Superior temporal gyrus (tissue), 1 donor: ENCODE data around the gene OR10A6.
A peak's percentile ranks its signal among the peaks of the same experiment; 100 is the strongest.

Source experiments
- DNase-seq: peaks from one replicate; pipeline ENCODE4 v3.0.0-alpha.2; 2016; ENCODE audit errors: extremely low spot score

OR10A6 gene

DNA sequence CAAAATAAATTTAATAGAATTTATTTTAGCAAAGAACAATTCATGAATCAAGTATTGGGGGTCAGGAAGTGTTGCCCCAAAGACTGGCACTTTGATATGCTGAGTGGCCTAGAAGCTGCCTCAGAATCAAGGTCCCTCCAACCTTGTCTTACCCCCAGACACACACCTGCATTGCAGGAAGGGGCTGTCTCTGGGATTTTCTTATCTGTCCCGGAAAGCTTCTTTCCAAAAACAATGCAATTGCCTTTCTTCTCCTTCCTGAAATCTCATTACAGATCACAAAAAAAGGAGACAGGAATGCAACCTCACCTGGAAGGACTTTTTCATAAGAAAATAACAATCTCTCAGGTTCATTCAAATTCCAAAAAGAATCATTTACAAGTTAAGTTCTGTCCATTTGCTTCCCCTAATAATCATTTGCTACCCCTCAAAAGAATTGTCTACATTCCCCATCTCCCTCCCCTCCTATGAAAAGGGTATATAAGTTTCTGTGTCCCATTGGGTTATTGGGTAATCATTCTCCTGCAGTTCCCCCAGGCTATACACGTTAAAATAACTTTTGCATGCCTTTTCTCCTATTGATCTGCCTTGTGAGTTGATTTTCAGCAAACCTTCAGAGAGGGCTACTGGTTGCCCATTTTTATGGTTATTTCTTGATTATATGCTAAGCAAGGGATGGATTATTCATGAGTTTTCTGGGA, 21.3 kb downstream of the OR10A6 start:
- DNase-seq = no peak

DNA sequence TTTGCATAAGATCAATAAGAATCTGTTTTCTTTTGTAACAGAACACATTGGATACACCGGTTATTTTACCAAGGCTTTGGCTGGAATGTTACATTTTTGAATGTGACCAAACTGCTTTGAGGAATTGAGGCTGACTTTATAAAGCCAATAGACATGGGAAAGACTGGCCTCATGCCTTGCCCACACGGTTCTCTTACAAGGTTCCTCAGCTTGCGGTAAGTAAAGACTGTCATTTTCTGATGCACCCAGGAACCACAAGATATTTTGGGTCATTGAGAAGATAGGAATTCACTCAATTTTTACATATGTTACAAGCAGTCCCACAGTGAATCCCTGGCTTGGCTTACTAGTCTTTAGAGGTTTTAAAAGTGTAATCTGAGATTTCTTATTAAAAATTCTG, 23.9 kb downstream of the OR10A6 start:
- DNase-seq = no peak

DNA sequence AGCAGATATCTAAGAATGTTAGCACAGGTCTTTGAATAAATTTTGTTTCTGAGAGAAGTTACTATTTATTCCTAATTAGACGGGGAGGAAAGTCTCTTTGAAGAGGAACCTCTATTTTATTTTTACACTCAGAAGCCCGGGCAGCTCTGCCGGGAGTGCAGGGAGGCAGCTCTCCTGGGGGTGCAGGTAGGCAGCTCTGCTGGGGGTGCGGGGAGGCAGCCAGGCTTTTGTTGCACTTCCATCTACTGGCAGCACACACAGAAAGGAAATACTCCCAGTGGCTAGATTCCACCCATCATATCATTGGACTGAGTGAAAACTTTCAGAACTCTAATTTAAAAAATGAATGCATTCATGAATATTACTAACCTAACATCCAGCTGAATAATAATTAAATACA, 24.6 kb downstream of the OR10A6 start:
- DNase-seq = no peak

DNA sequence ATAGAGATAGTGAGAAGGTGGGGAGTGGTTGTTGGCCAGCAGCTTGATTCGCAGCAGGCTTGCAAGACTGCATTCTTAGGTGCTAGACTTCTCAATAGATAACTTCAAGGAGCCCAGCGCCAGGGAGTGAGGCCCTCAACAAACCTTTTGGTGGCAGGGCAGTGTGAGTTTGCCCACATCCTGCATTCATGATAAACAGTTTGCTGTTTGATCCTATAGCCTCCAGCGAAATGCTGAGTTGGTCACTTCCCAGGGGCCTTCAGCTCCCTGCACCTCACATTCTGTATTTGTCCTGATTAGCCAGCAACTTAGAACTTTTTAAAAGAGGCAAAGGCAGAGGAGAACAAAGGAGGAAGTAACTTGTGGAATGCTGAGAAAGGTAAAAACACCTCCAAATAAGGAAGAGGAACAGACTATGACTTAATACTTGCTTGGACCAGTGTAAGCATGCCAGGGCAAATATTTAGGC, 25.1 kb downstream of the OR10A6 start:
- no peak for DNase-seq

DNA sequence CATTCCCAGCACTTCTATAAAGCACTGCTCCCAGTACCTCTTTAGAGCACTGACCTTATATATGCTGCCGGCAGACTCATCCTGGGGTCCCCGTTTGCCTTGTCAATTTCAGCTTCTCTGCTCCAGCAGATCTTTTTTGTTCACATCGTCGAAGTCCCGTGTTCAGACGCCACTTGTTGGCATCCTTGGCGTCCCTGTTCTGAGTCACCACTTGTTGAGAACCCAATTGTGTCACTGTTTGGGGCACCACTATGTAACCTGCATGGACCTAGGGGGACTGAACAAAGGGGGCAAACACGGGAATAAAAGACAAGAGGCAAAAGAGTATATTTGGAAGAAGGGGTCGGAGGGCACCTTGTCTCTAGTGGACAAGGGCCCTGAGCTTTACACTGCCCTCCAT, 25.5 kb downstream of the OR10A6 start:
- DNase-seq = no peak

DNA sequence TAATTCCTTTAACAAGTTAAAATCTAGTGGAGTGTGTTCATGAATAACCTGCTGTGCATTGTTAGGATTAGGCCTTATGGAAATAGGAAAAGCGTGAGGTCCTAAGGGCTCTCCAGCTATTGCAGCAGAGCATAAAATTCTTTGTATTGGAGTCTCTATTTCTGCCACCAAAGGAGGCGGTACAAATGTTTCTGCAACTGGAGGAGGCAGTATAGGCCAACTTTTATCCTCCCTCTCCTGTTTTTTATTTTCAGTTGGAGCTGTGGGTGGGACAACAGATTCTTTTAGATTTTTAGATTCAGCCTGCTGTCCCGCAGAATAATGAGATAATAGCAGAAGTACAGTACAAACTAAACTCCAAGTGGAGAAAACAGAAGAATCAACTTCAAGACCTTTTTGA, 26.2 kb downstream of the OR10A6 start:
- DNase-seq = no peak

DNA sequence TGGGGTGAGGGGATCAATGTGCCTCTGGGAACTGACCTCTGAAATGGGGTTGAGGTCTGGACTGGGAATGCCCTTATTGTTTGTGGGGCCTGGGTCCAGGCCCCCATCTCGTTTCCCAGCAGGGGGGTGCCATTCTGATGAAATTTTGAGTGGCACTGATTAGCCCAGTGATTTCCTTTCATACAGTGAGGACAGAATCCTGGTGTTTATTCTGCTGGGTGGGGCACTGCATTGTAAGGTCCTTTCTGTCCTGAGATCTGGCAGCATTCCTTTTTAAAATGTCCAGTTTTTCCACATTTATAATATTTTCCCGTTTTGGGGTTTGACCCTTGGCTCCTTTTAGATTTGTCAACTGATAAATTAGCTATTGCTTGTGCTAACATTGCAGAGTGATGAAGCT, 27.1 kb downstream of the OR10A6 start:
- DNase-seq = no peak

DNA sequence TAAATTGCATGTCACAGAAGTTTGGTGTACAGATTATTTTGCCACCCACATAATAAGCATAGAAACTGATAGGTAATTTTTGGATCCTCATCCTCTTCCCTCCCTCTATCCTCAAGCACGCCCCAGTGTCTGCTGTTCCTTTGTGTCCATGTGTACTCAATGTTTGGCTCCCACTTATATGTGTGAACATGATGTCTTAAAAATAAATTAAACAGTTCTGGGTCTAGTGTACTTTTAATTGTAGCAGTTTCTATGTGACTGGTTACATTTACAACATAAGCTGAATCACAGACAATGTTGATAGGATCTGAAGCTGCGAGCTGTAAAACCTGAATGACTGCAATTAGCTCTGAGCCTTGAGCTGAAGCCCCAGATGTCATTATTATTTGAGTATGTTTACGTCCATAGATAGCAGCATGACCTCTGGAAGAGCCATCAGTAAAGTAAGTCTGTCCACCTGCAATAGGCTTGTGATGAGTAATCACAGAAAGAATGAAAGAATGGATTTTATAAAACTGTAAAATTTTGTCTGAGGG, 29.7 kb downstream of the OR10A6 start:
- no peak for DNase-seq

DNA sequence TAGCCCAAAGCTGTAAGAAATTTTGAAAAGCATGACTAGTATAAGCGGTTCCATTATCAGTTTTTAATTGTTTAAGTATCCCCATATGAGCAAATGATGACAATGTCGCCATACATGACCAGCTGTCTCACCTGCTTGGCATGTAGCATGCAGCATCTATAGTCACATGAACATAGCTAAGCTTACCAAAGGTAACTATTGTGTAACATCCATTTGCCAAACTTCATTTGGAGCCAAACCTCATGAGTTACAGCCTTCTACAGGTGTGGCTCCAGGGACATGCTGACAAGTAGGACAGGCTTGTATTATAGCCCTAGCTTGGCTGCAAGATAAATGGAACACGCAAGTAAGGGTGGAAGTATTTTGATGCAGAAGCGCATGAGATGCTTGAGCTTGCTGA, 30.4 kb downstream of the OR10A6 start:
- DNase-seq = no peak

DNA sequence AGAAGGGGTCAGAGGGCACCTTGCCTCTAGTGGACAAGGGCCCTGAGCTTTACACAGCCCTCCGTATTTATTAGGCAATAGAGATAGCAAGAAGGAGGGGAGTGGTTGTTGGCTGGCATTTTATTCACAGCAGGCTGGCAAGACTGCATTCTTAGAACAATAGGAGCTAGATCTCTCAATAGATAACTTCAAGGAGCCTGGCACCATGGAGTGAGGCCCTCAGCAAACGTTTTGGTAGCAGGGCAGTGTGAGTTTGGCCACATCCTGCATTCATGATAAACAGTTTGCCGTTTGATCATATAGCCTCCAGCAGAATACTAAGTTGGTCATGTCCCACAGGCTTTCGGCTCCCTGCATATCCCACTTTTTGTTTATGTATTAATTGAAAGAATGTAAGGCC, 31.6 kb downstream of the OR10A6 start:
- no peak for DNase-seq

DNA sequence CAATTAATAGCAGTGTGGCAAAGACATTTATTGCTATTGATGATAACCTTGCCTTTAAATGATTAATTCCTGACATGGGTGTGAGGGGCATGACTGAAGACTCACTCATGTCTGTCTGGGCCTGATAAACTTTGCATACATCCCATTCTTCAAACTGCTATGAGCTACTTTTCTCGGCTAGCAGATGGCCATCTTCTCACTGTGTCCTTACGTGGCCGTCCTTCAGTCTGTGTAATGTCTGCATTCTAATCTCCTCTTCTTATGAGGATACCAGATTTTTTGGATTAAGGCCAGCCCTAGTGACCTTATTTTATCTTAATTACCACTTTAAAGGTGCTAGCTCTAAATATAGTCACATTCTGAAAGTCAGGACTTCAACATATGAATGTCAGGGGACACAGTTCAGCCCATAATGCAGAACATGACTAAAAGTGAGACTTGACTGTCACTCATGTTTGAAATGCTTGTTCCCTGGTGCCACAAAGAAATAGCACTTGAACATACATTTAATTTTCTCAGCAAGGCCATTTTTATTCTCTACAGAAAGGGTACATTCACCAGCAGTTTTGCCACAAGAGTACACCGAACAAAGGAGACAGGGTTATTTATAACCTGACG, 32.3 kb downstream of the OR10A6 start:
- DNase-seq = no peak

DNA sequence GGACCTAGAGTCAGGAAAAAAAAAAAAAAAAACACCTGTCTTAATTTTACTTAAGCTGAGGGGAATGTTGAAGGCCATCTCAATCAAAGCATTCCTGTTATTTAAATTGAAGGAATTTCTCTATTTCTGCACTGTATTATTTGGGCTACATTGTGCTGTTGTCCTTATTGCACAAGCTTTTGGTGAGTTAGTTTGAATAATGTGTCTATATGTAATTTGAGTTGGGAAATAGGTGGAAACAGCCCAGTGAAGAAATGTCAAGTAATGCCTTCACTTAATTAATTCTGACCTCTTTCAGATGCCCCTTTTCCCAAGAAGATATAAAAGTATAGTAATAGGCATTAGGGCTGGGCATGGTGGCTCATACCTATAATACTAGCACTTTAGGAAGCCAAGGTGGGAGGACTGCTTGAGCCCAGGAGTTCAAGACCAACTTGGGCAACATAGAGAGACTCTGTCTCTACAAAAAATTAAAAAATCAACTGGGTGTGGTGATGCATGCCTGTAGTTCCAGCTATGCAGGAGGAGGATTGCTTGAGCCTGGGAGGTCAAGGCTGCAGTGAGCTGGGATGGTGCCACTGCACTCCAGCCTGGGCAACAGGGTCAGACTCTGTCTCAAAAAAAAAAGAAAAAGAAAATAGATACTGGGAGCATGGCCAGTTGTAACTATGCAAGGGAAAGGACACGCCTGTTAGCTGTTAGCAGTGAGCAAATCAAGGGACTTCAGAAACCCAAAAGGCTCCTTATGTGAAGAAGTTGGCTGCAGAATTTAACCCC, 34.9 kb downstream of the OR10A6 start:
- DNase-seq = no peak

DNA sequence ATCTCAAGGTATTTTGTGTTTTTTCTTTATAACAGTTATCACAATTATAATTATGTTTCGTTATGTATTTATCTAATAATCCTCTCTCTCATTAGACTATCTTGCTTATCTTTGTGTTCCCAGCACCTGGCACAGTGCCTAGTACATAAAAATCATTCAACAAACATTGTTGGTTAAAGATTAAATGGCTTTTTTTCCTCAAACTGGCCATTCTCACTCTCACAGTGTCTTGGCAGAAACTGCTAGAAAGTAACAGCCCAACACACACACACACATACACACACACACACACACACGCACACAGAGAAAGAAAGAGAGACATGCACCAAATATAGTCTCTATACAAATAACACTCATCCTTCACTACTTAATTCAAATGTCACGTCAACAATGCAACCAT, 36.8 kb downstream of the OR10A6 start:
- no peak for DNase-seq

DNA sequence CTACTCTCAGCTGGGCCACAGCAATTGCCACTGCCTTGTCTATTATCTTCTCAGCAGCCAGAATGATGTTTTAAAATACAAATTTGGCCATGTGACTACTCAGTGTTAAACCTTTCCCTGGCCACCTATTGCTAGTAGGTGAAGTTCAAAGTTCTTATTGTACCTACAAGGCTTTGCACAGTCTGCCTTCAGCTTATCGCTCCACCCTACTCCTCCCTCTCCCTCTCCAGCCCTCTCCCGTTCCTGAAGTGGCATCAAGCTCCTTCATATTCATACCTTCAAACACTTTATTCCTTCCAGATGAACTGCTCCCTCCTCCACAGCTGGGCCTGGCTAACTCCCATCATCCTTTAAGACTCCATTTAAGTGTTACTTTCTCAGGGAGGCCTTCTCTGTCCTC, 37.3 kb downstream of the OR10A6 start:
- no peak for DNase-seq

DNA sequence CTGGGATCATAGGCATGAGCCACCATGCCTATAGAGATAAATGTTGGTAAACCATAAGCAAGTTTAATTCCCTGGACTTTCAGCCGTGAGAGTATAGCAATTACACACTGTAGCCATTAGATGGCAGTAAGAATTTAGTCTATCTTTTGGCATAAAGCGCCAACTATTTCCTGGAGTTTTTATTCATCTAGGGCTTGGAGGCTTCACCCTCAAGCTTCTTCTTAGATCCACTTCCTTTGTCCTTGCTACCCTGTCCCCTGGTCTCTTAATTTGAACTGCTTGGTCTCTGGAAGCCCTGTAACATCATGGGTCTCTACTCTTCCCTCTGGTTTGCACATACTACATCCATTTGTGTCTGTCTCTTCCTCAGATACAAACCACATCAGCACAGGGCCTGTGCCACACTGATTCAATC, 38.2 kb downstream of the OR10A6 start:
- DNase-seq = peak; percentile 83

DNA sequence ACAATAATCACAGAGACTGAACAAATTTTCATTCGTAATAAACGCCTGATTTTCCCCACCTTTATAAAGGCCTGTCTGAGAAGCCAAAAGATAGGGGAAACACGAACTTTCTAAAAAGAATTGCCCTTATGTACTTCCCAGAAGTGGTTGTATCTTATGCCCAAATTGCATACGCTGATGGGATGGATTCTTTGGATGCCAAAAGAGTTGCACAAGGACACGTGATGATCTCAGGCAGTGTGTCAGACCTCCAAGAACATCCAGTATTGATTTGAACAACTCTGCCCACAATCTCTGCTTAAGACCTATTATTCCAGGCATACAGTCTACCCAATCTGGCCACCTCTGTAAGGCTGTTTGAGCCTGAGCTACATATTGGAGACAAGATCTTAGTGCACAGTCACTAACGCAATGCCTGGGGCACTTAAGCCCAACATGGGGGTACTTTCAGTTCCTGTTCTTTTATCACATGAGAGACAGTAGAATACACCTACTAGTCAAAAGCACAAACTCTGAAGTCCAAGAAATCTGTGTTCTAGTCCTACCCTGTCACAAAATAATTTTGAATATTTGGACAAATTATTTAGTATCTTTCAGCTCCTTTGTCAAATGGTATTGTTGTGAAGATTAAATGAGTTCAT, 38.9 kb downstream of the OR10A6 start:
- DNase-seq = no peak

DNA sequence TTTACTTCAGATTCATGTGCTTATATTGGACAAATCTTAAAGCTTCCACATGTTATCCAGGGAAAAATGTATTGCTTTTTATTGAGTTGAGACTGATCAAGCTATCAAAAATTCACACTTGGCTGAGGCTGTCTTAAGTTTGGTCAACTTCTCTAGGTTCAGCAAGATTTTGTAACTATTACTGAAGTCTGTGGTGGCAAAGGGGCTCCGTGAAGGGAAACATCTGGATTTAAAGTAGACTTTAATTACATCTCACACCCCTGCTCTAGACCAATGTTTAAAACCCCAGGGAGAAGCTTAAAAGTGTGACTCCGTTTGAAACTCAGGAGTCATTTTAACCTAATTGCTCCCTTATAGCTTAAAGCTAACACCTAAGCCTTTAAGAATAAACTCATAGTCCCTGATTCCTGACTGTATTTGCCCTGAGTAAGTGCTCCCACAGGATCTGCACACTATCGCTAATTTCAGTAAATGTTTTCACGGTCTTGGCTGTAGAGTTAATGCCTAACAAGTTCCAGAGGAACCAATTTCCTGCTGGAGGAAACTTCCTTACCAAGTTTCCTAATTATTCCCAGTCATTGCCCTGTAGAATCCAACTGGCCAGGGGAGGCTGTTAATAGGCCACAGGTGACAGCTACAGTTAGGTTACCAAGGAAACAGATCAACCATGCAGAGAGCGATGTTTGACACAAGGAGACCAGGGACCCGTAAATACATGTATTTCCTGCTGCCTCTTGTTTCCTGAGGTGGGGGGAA, 40.5 kb downstream of the OR10A6 start:
- DNase-seq = no peak

DNA sequence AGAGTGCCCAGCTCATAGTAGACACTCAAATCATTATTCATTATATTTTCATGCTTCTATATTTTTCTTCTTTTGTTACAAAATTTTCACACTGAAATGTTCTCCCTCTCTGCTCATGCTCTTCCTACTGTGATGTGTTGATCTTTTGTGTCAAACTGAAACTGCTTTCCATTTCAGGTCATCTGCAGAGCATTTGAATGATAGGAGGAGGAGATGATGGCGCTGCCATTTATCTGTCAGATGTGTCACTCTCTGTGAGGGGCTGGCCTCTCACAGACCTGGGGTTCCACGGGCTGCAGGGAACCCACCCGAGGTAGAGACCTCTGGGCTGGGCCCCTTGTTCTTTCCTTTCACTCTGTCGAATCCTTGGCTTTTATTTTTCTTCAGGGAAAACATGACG, 41.1 kb downstream of the OR10A6 start:
- DNase-seq = no peak

DNA sequence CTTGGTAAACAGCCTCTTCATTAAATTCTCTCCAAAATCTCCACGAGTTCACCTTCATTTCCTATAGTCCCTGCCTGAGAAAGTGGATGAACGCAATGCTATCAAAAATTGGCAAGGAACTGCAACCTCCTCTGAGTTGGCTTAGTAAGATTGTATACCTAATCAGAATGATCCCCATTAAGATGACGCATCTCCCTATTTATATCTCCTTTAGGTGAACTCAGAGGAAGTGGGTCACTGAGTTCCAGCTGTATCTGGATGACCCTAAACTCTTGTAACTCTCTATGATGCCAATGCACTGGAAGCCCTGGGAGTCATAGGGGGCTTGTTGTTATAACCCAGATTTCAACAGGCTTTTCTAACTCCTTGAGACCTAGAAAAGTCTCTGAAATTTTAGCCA, 48.2 kb downstream of the OR10A6 start:
- DNase-seq = no peak
